Measurements from ENCODE around the gene METTL25.
"Not testable (repeated sequence)": the region's sequence is repeated elsewhere in the genome, so short reads cannot be mapped to it uniquely, and the experiment has no call there.

METTL25 gene, protein sequence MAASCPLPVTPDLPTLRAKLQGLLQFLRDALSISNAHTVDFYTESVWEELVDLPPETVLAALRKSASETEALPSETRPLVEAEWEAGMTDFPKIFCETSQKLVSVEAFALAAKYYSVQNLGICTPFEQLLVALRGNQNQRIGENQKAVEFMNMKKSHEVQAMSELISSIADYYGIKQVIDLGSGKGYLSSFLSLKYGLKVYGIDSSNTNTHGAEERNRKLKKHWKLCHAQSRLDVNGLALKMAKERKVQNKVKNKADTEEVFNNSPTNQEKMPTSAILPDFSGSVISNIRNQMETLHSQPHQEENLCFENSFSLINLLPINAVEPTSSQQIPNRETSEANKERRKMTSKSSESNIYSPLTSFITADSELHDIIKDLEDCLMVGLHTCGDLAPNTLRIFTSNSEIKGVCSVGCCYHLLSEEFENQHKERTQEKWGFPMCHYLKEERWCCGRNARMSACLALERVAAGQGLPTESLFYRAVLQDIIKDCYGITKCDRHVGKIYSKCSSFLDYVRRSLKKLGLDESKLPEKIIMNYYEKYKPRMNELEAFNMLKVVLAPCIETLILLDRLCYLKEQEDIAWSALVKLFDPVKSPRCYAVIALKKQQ

DNA sequence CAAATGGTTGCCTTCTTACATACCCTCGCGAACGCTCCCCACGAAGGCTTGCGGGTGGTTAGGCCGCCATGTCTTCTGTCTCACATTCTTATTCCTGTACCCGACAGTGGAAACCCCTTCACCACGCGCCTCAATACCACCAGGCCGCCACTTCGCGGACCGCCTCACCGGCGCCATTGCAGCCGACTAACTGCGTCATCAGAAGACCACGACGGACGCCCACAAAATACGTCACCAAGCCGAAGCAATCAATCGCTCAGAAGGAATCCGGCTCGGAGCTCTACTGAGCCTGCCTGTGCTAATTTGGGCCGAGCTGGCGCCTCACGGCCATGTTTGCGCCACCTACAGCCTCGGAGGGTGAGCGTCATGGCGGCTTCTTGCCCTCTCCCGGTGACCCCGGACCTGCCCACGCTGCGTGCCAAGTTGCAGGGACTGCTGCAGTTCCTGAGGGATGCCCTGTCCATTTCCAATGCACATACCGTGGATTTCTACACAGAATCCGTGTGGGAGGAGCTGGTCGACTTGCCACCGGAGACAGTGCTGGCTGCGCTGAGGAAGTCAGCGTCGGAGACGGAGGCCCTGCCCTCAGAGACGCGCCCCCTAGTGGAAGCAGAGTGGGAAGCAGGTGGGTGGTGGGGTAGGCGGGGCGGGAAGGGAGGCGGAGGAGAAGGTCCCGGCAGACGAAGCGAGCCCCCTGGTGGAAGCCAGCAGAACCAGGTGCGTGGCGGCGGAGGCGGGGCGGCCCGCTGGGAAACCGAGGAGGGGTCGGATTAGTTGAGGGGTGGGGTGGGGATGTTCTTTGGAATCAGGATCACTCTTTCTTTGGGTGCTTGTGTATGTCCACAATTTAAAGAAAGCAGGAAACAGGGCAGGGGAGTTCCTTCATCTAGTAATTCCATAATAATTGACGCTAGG, at the start of gene METTL25, which contains the start of gene CCDC59:
TSS of gene METTL25 (plus strand) at position 330 of the 915 bp plus-strand sequence. CDS start at position 367, 37 bp downstream.
TSS of gene CCDC59 (minus strand) at position 188 of the 915 bp plus-strand sequence. CDS start at position 177, 11 bp downstream.
- DNase-seq, result peak; percentile 98

DNA sequence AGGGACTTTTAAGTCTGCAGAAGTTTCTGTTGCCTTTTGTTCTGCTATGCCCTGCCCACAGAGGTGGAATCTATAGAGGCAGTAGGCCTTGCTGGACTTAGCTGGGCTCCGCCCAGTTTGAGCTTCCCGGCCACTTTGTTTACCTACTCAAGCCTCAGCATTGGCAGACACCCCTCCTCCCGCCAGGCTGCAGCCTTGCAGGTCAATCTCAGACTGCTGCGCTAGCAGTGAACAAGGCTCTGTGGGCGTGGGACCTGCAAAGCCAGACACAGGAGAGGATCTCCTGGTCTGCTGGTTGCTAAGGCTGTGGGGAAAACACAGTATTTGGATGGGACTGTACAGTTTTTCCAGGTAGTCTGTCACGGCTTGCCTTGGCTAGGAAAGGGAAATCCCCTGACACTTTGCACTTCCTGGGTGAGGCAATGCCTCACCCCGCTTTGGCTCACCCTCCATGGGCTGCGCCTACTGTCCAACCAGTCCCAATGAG, 43.9 kb upstream of the METTL25 start:
- no peak for DNase-seq

DNA sequence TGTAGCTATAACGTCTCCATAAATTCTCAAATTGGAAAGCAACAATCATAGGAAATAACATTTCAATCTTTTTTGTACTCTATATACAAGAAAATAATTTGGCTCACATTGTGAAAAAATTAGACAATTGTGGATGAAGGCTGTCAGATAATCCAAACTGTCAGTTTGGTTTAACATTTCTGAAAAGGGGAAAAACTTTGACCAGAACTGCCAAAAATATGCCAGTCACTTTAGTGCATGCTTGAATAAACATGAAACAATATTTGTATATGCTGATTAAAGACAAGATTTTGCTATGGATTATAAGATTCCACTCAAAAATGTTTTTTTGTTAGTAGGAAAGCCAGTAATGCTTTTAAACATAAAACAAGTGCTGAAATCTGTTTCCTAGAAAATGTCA, 39.1 kb upstream of the METTL25 start:
- DNase-seq, result no peak

DNA sequence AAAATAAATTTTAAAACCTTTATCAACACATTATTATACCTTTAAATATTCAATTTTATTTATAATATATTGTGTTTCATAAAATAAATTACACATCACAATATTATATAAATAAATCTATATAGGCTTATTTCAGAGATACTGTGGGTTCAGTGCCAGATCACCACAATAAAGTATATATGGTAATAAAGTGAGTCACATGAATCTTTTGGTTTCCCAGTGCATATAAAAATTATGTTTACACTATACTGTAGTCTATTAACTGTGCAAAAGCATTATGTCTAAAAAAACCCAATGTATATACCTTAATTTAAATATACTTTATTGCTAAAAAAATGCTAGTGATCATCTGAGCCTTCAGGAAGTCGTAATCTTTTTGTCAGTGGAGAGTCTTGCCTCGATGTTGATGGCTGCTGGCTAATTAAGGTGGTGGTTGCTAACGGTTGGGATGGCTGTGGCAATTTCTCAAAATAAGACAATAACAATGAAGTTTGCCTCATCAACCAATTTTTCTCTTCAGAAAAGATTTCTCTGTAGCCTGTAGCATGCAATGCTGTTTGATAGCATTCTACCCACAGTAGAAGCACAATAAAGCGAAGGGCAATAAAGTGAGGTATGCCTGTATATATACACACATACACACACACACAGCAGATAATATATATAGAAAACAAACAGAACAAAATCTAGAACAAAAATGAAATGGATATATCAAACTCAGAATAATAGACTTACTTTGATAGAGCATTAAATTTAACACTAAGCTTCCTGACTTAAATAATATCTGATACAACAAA, 32.6 kb upstream of the METTL25 start:
- no peak for DNase-seq

DNA sequence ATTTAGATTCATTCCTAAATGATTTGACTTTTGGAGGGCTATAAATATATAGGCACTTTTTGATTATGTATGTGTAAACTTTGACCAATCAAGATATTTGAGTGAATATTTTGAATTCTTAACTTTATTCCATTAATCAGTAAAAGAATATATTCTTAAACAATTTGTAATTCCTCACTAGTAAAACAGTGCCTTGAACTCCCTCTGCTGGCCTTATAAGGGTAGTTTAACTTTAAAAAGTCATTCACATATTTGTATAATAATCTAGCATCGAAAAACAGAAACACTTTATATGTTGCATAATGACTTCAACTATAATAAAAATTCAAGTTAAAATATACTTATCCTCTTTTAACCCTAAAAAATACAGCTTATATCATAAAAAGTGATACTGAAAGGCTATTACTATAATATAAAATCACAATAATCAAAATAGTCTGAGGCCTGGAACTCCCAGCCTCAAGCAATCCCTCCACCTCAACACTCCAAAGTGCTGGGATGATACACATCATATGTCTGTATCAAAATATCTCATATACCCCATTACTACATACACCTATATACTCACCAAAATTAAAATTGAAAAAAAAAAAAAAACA, 31.3 kb upstream of the METTL25 start:
- DNase-seq, result peak; percentile 29

DNA sequence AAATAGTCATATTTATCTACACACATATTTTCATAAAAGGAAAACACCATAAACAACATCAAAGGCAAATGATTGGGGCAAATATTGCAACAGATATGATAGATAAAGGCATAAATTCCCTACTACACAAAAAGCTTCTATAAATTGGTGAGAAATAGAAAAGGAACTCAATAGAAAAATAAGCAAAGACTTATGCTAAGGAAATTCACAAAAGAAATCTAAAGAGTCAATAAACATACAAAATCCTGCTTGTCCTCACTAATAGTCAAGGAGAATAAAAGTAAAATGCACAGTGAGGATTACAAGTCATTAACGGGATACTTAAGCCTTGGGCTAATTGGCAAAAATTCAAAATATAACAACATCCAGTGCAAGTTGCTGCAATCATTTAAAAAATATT, 30.5 kb upstream of the METTL25 start:
- DNase-seq, result no peak

DNA sequence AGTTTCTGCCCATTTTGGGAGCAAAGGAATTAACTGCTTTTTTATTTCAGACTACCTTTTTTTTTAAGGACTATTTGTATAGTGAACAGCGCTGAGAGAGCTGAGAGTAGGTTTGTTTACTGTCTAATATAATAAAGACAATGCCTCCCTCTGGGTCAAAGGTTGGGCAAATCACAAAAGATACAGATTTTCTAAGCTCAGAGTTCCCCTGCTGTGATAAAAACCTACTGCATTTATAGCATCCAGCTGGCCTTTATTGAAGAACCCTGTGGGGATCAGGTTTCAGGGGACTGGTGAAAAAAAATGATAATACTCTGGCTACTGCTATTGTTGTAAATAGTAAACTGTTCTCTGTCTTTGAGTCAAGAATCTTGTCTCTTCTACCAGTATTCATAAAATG, 28.8 kb upstream of the METTL25 start:
- no peak for DNase-seq

DNA sequence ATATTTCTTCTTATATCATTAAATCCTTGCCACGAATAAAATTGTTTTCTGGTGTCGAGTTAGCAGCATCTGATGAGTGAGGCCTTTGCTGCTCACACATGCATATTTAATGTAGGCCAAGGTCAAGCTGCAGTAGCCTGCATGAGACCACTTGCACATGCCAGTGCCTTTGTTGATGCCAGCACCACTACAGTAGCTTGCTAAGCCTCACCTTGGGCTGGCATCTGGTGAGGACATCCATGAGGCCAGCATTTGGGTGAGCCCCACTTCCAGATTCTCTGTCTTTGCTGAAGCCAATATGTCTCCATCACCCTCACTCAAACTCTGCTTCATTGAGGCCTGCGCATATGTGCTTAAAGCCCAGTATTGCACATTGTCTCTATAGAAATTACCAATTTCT, 8.2 kb upstream of the METTL25 start:
- DNase-seq, result no peak

DNA sequence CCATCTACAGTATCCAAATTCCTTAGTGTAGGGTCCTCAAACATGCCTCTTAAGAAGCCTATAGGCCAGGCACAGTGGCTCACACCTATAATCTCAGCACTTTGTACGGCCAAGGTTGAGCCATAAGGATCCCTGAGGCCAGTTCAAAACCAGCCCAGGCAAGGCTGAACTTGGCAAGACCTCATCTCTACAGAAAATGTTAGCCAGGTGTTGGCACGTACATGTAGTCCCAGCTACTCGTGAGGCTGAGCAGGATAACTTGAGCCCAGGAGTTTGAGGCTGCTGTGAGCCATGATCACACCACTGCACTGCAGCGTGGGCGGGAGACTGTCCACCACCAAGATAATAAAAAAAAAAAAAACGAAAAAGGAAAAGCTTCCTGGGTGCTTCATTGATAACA, 6.9 kb upstream of the METTL25 start:
- DNase-seq, result no peak

DNA sequence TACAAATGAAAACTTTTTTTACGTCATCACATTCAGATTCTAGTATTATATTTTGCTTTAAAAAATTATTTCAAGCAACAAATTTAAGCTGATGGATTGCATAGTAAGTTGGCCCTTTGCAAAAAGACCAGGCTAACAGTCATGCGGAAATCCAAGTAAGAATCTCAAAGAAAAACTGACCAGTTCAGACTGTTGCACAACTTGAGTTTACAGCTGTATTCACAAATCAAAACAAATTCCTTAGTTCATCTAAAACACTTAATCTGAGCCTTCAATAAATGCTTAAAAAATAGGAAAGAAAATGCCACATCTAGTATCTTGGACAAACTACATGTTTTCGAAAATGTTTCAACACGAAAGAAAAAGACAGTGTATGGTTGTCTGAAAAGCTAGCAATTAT, 989 bp upstream of the METTL25 start:
- peak; percentile 2 for DNase-seq

DNA sequence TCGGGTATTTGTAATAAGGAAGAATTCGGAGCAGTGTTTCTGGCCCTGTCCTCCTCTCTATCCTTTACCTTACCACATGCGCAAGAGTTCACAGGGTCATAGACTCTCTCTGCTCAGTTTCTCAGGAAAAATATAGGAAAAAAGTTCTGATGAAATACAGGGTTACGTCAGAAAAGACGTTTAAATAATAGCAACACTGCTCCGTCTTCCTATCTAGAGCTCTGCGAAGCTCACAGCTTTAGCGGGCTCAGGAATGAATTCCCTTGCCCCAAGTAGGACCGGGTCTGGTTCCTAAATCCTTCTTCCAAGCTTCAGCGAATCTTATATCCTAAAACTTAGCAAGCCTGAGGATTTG, 507 bp upstream of the METTL25 start:
- no peak for DNase-seq

DNA sequence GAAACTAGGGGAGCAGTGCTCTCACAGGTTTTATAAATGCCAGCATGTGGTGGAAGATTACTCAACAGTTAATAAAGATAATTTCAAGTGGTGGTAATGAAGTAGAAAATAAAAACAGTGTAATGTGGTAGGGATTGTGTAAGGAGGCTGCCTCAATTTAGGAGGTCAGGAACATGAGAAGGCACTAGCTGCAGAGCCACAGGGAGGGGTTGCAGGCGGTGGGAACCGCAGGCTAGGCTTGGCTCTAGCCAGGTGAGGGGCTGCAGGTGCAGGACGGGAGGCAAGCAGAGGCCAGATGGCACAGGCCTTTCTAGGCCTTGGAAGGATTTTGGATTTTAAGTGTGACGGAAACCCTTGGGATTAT, 768 bp downstream of the METTL25 start:
- DNase-seq, result no peak

DNA sequence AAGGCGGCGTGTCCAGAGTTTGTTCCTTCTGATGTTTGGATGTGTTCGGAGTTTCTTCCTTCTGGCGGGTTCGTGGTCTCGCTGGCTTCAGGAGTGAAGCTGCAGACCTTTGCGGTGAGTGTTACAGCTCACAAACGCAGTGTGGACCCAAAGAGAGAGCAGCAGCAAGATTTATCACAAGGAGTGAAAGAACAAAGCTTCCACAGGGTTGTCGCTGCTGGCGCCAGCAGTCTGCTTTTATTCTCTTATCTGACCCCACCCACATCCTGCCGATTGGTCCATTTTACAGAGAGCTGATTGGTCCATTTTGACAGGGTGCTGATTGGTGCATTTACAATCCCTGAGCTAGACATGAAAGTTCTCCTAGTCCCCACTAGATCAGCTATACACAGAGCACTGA, 2.5 kb downstream of the METTL25 start:
- not testable (repeated sequence) for DNase-seq

DNA sequence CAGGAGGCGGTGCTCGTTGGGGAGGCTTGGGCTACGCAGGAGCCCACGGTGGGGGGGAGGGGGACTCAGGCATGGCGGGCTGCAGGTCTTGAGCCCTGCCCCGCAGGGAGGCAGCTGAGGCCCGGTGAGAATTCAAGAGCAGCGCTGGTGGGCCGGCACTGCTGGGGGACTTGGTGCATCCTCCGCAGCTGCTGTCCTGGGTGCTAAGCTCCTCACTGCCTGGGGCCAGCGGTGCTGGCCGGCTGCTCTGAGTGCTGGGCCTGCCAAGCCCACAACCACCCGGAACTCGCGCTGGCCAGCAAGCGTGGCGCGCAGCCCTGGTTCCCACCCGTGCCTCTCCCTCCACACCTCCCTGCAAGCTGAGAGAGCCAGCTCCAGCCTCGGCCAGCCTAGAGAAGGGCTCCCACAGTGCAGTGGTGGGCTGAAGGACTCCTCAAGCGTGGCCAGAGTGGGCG, 3.2 kb downstream of the METTL25 start:
- no peak for DNase-seq

DNA sequence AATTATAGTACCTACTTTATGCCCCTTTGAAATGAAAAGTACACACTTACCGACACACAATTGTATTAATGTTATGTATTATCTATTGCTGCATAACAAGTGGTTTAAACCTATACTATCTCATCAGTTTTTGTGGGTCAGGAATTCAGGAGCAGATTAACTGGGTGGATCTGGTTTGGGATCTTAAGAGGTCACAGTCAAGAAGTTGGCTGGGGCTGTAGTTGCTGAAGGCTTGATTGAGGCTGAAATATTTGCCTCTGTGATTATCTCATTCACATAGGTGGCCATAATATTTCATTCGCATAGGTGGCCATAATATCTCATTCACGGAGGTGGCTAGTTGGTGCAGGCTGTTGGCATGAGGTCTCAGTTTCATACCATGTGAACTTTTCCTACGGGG, 5.7 kb downstream of the METTL25 start:
- no peak for DNase-seq

DNA sequence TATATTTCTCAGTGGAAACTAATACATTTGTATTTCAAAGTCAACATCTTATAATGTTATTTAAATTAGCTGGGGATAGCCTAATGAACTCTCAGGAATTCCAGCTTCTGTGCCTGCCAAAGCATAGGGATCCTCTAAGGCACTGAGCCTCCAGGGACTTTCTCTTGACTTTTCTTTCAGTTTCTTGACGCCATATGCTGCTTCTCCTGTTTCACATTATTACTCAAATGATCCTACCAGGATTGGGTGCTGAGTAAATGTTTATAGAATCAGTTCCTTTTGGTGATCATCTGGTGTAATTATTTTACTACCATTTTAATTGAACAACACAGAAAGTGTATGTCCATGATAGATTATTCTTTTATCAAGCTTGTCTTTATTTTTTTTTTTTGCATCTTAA, 7.9 kb downstream of the METTL25 start:
- no peak for DNase-seq

DNA sequence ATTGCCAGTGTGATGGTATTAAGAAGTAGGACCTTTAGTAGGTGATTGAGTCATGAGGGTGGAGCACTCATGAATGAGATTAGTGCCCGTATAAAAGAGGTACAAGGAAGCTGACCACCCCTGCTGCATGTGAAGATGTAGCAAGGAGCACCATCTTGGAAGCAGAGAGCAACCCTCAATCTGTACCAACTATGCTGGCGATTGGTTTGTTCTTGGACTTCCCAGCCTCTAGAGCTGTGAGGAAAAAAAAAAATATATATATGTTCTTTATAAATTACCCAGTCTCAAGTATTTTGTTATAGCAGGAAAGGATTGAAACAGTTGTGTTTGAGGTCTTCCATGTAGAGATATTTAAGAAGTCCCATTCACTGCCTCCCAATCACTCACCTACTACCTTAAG, 16.9 kb downstream of the METTL25 start:
- DNase-seq, result no peak

DNA sequence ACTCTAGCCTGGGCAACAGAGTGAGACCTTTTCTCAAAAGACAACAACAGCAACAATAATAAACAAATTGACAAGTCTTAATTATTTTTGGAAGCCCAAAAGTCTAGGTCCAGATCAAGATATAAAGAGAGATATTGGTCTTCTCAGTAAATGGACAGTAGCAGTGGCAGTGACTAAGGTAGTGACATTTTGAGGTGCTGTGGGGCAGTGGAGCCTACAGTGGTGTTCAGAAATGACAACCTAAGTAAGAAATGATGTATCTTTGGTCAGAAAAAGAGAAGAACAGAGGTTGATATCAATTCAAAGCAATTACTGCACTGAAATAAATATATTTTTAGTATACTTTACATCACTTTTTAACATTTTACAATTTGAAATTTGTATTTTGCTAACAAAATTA, 20.7 kb downstream of the METTL25 start:
- no peak for DNase-seq

DNA sequence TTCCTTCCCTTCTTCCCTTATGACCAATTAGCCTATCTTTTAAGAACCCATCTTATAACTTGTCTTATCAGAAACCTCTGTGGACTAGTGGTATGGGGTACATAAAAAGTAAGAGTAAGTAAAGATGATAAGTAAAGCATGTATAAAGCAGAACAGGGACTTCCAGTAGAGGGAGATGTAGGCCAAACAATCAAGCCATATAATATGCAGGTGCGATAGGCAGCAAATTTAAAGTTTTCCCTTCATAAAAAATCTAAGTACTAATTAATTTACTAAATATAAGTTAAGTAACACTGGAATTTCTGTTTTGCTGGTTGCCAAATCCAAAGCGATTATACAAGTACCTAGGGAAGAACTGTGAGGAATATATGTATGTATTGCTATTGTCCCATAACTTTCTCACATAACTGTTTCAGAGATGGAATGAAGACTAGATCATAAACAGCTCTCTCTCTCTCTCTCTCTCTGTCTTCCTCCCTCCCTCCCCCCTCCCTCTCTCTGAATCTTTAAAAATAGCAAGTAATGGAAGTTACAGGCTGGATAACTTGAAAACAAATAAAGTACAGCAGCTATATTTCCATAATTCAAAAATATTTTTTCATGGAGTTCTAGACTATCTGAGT, 25.7 kb downstream of the METTL25 start:
- peak; percentile 47 for DNase-seq

DNA sequence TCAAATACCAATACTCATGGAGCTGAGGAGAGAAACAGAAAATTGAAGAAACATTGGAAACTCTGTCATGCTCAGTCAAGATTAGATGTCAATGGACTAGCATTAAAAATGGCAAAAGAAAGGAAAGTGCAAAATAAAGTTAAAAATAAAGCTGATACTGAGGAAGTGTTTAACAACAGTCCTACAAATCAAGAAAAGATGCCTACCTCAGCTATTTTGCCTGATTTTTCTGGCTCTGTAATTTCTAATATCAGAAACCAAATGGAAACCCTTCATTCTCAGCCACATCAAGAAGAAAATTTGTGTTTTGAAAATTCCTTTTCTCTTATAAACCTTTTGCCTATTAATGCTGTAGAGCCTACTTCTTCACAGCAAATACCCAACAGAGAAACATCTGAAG, 40.5 kb downstream of the METTL25 start:
- DNase-seq, result no peak

DNA sequence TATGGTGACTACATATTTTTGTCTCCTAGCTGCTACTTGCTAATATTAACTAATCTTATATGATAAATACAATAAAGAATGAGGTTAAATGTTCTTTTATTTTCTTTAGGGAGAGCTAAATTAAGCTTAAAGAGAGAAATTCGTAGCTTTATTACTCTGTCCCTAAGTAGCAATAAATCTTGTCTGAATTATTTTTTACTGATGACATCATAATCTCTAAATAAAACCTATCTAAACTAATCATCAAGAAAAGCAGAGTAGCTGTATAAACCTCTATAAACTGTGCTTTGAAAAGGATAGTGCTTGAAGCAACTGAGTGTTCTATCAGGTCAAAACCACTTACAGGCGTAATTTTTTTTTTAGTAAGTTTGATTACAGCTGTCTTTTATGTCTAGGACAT, 42.5 kb downstream of the METTL25 start:
- no peak for DNase-seq

DNA sequence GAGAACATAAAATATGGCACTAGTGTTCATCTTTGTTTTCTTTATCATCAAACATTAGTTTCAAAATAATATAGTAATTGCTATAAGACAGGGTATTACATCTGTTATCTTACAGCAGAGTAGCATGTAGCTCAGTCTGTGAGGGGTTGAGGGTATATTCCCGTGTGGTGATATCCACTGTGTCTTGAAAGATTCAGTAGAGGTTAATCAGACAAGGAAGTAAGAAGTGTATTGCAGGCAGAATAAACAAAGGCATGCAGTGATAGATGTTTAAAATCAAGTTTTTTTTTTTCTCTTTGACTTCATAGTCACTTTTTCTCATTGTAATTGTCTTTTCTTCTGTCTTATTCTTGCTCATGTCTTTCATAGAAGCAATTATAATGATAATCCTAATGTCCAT, 48.3 kb downstream of the METTL25 start:
- no peak for DNase-seq
